GM23338 (cell line): ENCODE results near the gene SORBS2. TPM values are rescaled to one million over a fixed set of nuclear protein-coding genes. Genes with fewer than 3 reads are reported as not detected.

Experiments used
- ATAC-seq: fragments of 200-7000 bp; cut with Tn5 transposase; 3 replicates; pipeline ENCODE4 v1.9.1; 2020
- DNase-seq: peaks from one replicate; pipeline ENCODE4 v3.0.0-alpha.2; 2015; ENCODE audit warnings: low spot score
- H2AFZ ChIP-seq: fragments of 200-600 bp; sonication (generic); 2 replicates; pipeline ENCODE4 v1.8.0; 2016; ENCODE audit warnings: antibody characterized with exemption, mild to moderate bottlenecking, moderate library complexity
- H3F3A ChIP-seq: fragments of 200-600 bp; sonication (generic); replicated peaks from 2 replicates; pipeline ENCODE4 v1.8.0; 2017; ENCODE audit warnings: antibody characterized with exemption, mixed run types, low read depth
- H3K27ac ChIP-seq: fragments of 200-600 bp; sonication (generic); 2 replicates; pipeline ENCODE4 v1.6.1; 2016; ENCODE audit warnings: low read depth
- H3K27me3 ChIP-seq: fragments of 200-600 bp; sonication (generic); 2 replicates; pipeline ENCODE4 v1.8.0; 2016; ENCODE audit warnings: mild to moderate bottlenecking, mixed run types, moderate library complexity; ENCODE audit not compliant: insufficient read depth
- H3K36me3 ChIP-seq: fragments of 200-600 bp; sonication (generic); 2 replicates; pipeline ENCODE4 v1.8.0; 2016; ENCODE audit warnings: mild to moderate bottlenecking; ENCODE audit not compliant: insufficient read depth
- H3K4me1 ChIP-seq: fragments of 200-600 bp; sonication (generic); 2 replicates; pipeline ENCODE4 v1.8.0; 2016; ENCODE audit warnings: mild to moderate bottlenecking, moderate library complexity; ENCODE audit not compliant: insufficient read depth
- H3K4me2 ChIP-seq: fragments of 200-600 bp; sonication (generic); 2 replicates; pipeline ENCODE4 v1.7.1; 2017; ENCODE audit warnings: mixed run types
- H3K4me3 ChIP-seq: fragments of 200-600 bp; sonication (generic); 2 replicates; pipeline ENCODE4 v1.6.1; 2016; ENCODE audit warnings: mixed run types
- H3K79me2 ChIP-seq: fragments of 200-600 bp; sonication (generic); replicated peaks from 2 replicates; pipeline ENCODE4 v1.8.0; 2017; ENCODE audit warnings: mild to moderate bottlenecking; ENCODE audit not compliant: insufficient read depth
- H3K9me2 ChIP-seq: fragments of 200-600 bp; sonication (generic); 2 replicates; pipeline ENCODE4 v1.8.0; 2017; ENCODE audit not compliant: insufficient read depth
- H4K20me1 ChIP-seq: fragments of 200-600 bp; sonication (generic); replicated peaks from 2 replicates; pipeline ENCODE4 v1.8.0; 2017; ENCODE audit warnings: mild to moderate bottlenecking; ENCODE audit not compliant: insufficient read depth
- H3K27ac Mint-ChIP-seq: 2 replicates; pipeline ENCODE4 v1.8.0; 2020; ENCODE audit warnings: inconsistent platforms, mild to moderate bottlenecking, moderate library complexity, mixed read lengths
- H3K27me3 Mint-ChIP-seq: 3 replicates; pipeline ENCODE4 v1.8.0; 2022; ENCODE audit warnings: low read depth, mild to moderate bottlenecking, moderate library complexity, mixed read lengths, inconsistent platforms; ENCODE audit not compliant: insufficient read depth, poor library complexity
- H3K36me3 Mint-ChIP-seq: 3 replicates; pipeline ENCODE4 v1.8.0; 2021; ENCODE audit warnings: low read depth, mild to moderate bottlenecking, inconsistent platforms, moderate library complexity, mixed read lengths
- H3K4me1 Mint-ChIP-seq: 3 replicates; pipeline ENCODE4 v1.8.0; 2020; ENCODE audit warnings: mild to moderate bottlenecking, inconsistent platforms, mixed read lengths
- H3K4me3 Mint-ChIP-seq: 3 replicates; pipeline ENCODE4 v1.8.0; 2021; ENCODE audit warnings: moderate library complexity, mild to moderate bottlenecking, inconsistent platforms, mixed read lengths
- H3K9me3 Mint-ChIP-seq: 3 replicates; pipeline ENCODE4 v1.8.0; 2020; ENCODE audit warnings: moderate library complexity, mild to moderate bottlenecking, inconsistent platforms, mixed read lengths
- CREB1 ChIP-seq: fragments of 250-450 bp; sonication (Bioruptor Pico); IDR thresholded peaks from 2 replicates; pipeline ENCODE4 v1.5.0; 2020; ENCODE audit warnings: low read depth, mild to moderate bottlenecking, moderate library complexity
- CTCF ChIP-seq, 2 experiments: fragments of 200-600 bp in 1 of 2; sonication (generic) in 1 of 2; conservative IDR thresholded peaks; 2 replicates each; pipeline versions ENCODE4 v1.5.1 to v1.6.1; 2016 to 2017; ENCODE audit warnings: antibody characterized with exemption in 2 of 2, low read depth in 2 of 2, mild to moderate bottlenecking in 2 of 2, moderate library complexity in 1 of 2
- ETS1 ChIP-seq: IDR thresholded peaks from 2 replicates; pipeline ENCODE4 v1.6.1; 2016; ENCODE audit warnings: antibody characterized with exemption
- EZH2 ChIP-seq: fragments of 200-600 bp; sonication (generic); IDR thresholded peaks from one replicate; pipeline ENCODE4 v1.8.0; 2017; ENCODE audit warnings: antibody characterized with exemption, mild to moderate bottlenecking, low read depth; ENCODE audit not compliant: unreplicated experiment
- EZH2phosphoT487 ChIP-seq: fragments of 200-600 bp; sonication (generic); IDR thresholded peaks from one replicate; pipeline ENCODE4 v1.8.1; 2018; ENCODE audit warnings: antibody characterized with exemption; ENCODE audit not compliant: unreplicated experiment
- JUNB ChIP-seq: IDR thresholded peaks from one replicate; pipeline ENCODE4 v1.6.1; 2016; ENCODE audit warnings: antibody characterized with exemption; ENCODE audit not compliant: unreplicated experiment
- NANOG ChIP-seq: IDR thresholded peaks from 2 replicates; pipeline ENCODE4 v1.6.1; 2016; ENCODE audit warnings: antibody characterized with exemption, borderline replicate concordance
- POLR2AphosphoS5 ChIP-seq: IDR thresholded peaks from 2 replicates; pipeline ENCODE4 v1.6.1; 2016; ENCODE audit warnings: antibody characterized with exemption, low read depth
- REST ChIP-seq: IDR thresholded peaks from one replicate; pipeline ENCODE4 v1.6.1; 2018; ENCODE audit warnings: antibody characterized with exemption; ENCODE audit not compliant: unreplicated experiment
- STAT1 ChIP-seq: IDR thresholded peaks from one replicate; pipeline ENCODE4 v1.6.1; 2016; ENCODE audit warnings: antibody characterized with exemption; ENCODE audit not compliant: unreplicated experiment
- ZNF114 ChIP-seq: fragments of 250-450 bp; sonication (Bioruptor Pico); IDR thresholded peaks from 2 replicates; pipeline ENCODE4 v1.5.0; 2020; ENCODE audit warnings: mild to moderate bottlenecking, moderate library complexity
- ZNF331 ChIP-seq: fragments of 250-450 bp; sonication (Bioruptor Pico); IDR thresholded peaks from 2 replicates; pipeline ENCODE4 v1.5.0; 2020; ENCODE audit warnings: low read depth, mild to moderate bottlenecking, moderate library complexity
- ZNF462 ChIP-seq: fragments of 250-450 bp; sonication (Bioruptor Pico); IDR thresholded peaks from 2 replicates; pipeline ENCODE4 v1.5.0; 2020; ENCODE audit warnings: mild to moderate bottlenecking, moderate library complexity
- polyA plus RNA-seq: library from polyadenylated mRNA; unstranded; fragments of >200 nt; fragmentation: Nextera tagmentation; extraction: Ambion mirVana; gene quantifications from 2 replicates; pipeline ENCODE4 v1.2.1, GENCODE V29; 2016
- total RNA-seq: library from RNA; depleted of rRNA; stranded (reverse); fragments of >200 nt; shearing (Covaris generic); gene quantifications from 2 replicates; pipeline ENCODE4 v1.2.3, GENCODE V29; 2014

The SORBS2 gene
- total and polyA plus RNA-seq, 2 experiments from 2014 or later: 17.8 to 27.6 TPM

GRCh38 chr4:185672618-185673017 lies 139.4 kb downstream of the SORBS2 start:
- no peak overlapping the region for H3K27ac ChIP-seq
- no peak overlapping the region for H3K27ac Mint-ChIP-seq
- H3K79me2 ChIP-seq: no peaks in the 10 kb centered on the region
- H3K4me1 ChIP-seq: no peaks in the 10 kb centered on the region
- DNase-seq (no peak), ATAC-seq (no peak)
- H3K36me3 ChIP-seq: no peaks in the 10 kb centered on the region
- peaks cover 7% of the 10 kb centered on the region for H3K36me3 Mint-ChIP-seq
- H3K4me2 ChIP-seq: no peak overlapping the region
- H3K9me3 Mint-ChIP-seq: no peaks in the 10 kb centered on the region
- TF ChIP-seq JUNB (no peak), STAT1 (no peak), NANOG (no peak), POLR2AphosphoS5 (no peak), REST (no peak), CREB1 (no peak), ZNF114 (CRISPR knock-in tag) (no peak), ZNF462 (CRISPR knock-in tag) (no peak), EZH2phosphoT487 (no peak), EZH2 (no peak), CTCF (conservative IDR thresholded peaks at IDR 0.05; ENCODE audit: low read depth in 2 of 2) (no peak), ZNF331 (CRISPR knock-in tag) (no peak), ETS1 (no peak)
- no peaks in the 10 kb centered on the region for H3K27me3 ChIP-seq
- no peaks in the 10 kb centered on the region for H3K27me3 Mint-ChIP-seq
- H3K4me3 Mint-ChIP-seq: no peak overlapping the region
- no peaks in the 10 kb centered on the region for H3F3A ChIP-seq
- H3K4me3 ChIP-seq: no peak overlapping the region
- 0 out of 2 replicates have a peak, but pooled peaks cover 3% of the 10 kb centered on the region for H3K9me2 ChIP-seq
- no peak overlapping the region for H2AFZ ChIP-seq
- H4K20me1 ChIP-seq: no peaks in the 10 kb centered on the region
- H3K4me1 Mint-ChIP-seq: no peaks in the 10 kb centered on the region
